ENCODE measurements around the gene PSMD1.

DNA sequence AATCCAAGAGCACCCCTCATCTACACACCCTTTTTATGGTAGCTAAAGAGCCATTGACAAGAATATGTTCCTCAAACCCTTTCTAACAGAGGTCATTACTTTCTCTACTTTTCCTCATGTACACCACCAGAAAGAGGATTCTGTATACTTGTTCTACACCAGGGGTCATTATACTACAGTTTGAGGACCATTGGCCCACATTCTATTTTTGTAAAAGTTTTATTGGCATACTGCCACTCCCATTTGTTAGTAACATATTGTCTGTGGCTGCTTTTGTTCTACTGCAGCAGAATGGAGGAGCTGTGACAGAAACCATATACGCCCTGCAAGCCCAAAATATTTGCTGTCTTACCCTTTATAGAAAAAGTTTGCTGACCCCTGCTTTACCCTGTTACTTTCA lies 53.9 kb downstream of the PSMD1 start:
- TF ChIP-seq, protein P1, sequence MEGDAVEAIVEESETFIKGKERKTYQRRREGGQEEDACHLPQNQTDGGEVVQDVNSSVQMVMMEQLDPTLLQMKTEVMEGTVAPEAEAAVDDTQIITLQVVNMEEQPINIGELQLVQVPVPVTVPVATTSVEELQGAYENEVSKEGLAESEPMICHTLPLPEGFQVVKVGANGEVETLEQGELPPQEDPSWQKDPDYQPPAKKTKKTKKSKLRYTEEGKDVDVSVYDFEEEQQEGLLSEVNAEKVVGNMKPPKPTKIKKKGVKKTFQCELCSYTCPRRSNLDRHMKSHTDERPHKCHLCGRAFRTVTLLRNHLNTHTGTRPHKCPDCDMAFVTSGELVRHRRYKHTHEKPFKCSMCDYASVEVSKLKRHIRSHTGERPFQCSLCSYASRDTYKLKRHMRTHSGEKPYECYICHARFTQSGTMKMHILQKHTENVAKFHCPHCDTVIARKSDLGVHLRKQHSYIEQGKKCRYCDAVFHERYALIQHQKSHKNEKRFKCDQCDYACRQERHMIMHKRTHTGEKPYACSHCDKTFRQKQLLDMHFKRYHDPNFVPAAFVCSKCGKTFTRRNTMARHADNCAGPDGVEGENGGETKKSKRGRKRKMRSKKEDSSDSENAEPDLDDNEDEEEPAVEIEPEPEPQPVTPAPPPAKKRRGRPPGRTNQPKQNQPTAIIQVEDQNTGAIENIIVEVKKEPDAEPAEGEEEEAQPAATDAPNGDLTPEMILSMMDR (IDR thresholded peaks at IDR 0.05): peak in 5 of 6 experiments; percentile 27 to 48 (median 40)
- no peak for TF ChIP-seq POLR2A (IDR thresholded peaks at IDR 0.05)

All from adrenal gland (tissue), 5 donors.